Measurements from ENCODE around the gene ATXN7L1. TPM values are rescaled to one million over a fixed set of nuclear protein-coding genes. Genes with fewer than 3 reads are reported as not detected.
A peak's percentile ranks its signal among the peaks of the same experiment; 100 is the strongest.

ATXN7L1 gene
- total RNA-seq, 1 experiment from 2014 or later, result 24.3 TPM

GRCh38 chr7:105748701-105749100, 127.7 kb downstream of the ATXN7L1 start:
- H3K9me3 Mint-ChIP-seq, result no peaks in the 10 kb centered on the region
- TF ChIP-seq CTCF (conservative IDR thresholded peaks at IDR 0.05), result peak; percentile 38; the same call in 2 of the 3 replicates
- no peaks in the 10 kb centered on the region for H3K9me3 ChIP-seq (ENCODE audit: control insufficient read depth, low read depth, low read length)
- WGBS (ENCODE audit: extremely low coverage, insufficient read length, low lambda C conversion rate), result no CpG with 5 or more reads among the region's 4 CpGs
- H3K79me2 ChIP-seq (ENCODE audit: insufficient read depth, low read length), result 0 out of 2 replicates have a peak, but pooled peaks cover 2% of the 10 kb centered on the region
- H2BK12ac ChIP-seq (ENCODE audit: insufficient read length, low read depth, low read length), result no peak overlapping the region
- H3K9ac ChIP-seq (ENCODE audit: extremely low read depth, insufficient read length, low read length), result no peak overlapping the region
- H3K27ac ChIP-seq (ENCODE audit: insufficient read length, low read depth, low read length), result no peak overlapping the region
- peaks cover 34 to 42% of the 10 kb centered on the region in 2 experiments for H3K4me1 Mint-ChIP-seq
- no peaks in the 10 kb centered on the region for H3K27me3 Mint-ChIP-seq (ENCODE audit: low read depth)
- H3K23ac ChIP-seq (ENCODE audit: insufficient read length, low read depth, low read length), result no peak overlapping the region
- 0 out of 2 replicates have a peak overlapping the region, but pooled peaks have one; percentile 20 for H3K14ac ChIP-seq (ENCODE audit: insufficient read depth, low read length)
- no peak overlapping the region for H3K18ac ChIP-seq (ENCODE audit: insufficient read length, low read depth, low read length)
- H2AFZ ChIP-seq (ENCODE audit: low read length), result no peak overlapping the region
- H2BK15ac ChIP-seq (ENCODE audit: low read depth, low read length), result 0 out of 2 replicates have a peak overlapping the region, but pooled peaks have one; percentile 7
- H3K23me2 ChIP-seq (ENCODE audit: insufficient read length, low read depth, low read length, poor library complexity, severe bottlenecking), result no peaks in the 10 kb centered on the region
- H3K4me1 ChIP-seq (ENCODE audit: insufficient read depth, low read length), result peaks cover 3% of the 10 kb centered on the region; the same call in 1 of the 2 replicates
- no peak overlapping the region for H4K5ac ChIP-seq (ENCODE audit: insufficient read length, low read depth, low read length)
- no peak overlapping the region for H3K4ac ChIP-seq (ENCODE audit: low read depth, low read length)
- H3K56ac ChIP-seq (ENCODE audit: insufficient read length, low read depth, low read length), result no peak overlapping the region
- no peak overlapping the region for H4K8ac ChIP-seq (replicated peaks; ENCODE audit: insufficient read length, low read depth, low read length)
- no peaks in the 10 kb centered on the region for H3K27me3 ChIP-seq (ENCODE audit: insufficient read depth, low read length)
- no peaks in the 10 kb centered on the region for H3K79me1 ChIP-seq (ENCODE audit: insufficient read depth, low read depth, low read length, poor library complexity, severe bottlenecking)
- H4K20me1 ChIP-seq (ENCODE audit: control insufficient read depth, insufficient read depth, insufficient read length), result no peaks in the 10 kb centered on the region
- H3K27ac Mint-ChIP-seq, result peak overlapping the region; percentile 85 to 89 (median 88)
- H2BK20ac ChIP-seq (ENCODE audit: low read depth, low read length, poor library complexity, severe bottlenecking), result no peak overlapping the region
- no peak overlapping the region for H3K4me2 ChIP-seq (ENCODE audit: insufficient read depth, insufficient read length, low read length)
- no peak for DNase-seq
- H3K36me3 Mint-ChIP-seq (ENCODE audit: insufficient read depth in 1 of 3, low read depth in 3 of 3), result peaks cover 0 to 14% (median 5%) of the 10 kb centered on the region in 3 experiments; a peak in 4 of 7 replicates
- H2BK5ac ChIP-seq (ENCODE audit: insufficient read length, low read length), result no peak overlapping the region
- H3K4me3 Mint-ChIP-seq, result no peak overlapping the region
- no peak overlapping the region for H2BK120ac ChIP-seq (ENCODE audit: low read depth, low read length, poor library complexity, severe bottlenecking)
- H2AK5ac ChIP-seq (ENCODE audit: insufficient read length, low read length), result no peak overlapping the region
- no peak overlapping the region for H4K91ac ChIP-seq (ENCODE audit: insufficient read length, low read depth, low read length)
- H3T11ph ChIP-seq (ENCODE audit: low read length), result no peak overlapping the region
